OCI-LY7 (cell line): ENCODE data around the gene RPS6KA2. TPM values are rescaled to one million over a fixed set of nuclear protein-coding genes. Genes with fewer than 3 reads are reported as not detected.

Experiments
- BruUV-seq: library from RNA; stranded (reverse); fragments of 400-500 nt; replicated peaks from 2 replicates; lab custom pipeline; 2021; lab: Mats Ljungman, UMichigan
- CTCF ChIA-PET: fragments of 300-600 bp; sonication (Branson Sonifier 250); formaldehyde crosslinking; loops from one replicate; lab custom pipeline; 2022; ENCODE audit warnings: antibody characterized with exemption; ENCODE audit not compliant: unreplicated experiment; lab: Charles Lee
- POLR2A ChIA-PET: fragments of 300-600 bp; sonication (Branson Sonifier 250); formaldehyde crosslinking; loops from one replicate; lab custom pipeline; 2022; ENCODE audit warnings: antibody characterized with exemption; lab: Charles Lee
- DNase-seq: peaks from one replicate; pipeline ENCODE4 v3.0.0-alpha.2; 2015; ENCODE audit warnings: low spot score
- H2AFZ ChIP-seq: fragments of 200-600 bp; sonication (generic), shearing (Covaris generic); 2 replicates; pipeline ENCODE4 v1.6.1; 2014; ENCODE audit warnings: mild to moderate bottlenecking, antibody characterized with exemption, low read length, moderate library complexity
- H3K27ac ChIP-seq: fragments of 200-600 bp; sonication (generic); 2 replicates; pipeline ENCODE4 v1.5.1; 2014; ENCODE audit warnings: mixed run types, low read depth, mild to moderate bottlenecking, moderate library complexity, low read length, inconsistent platforms; ENCODE audit not compliant: poor library complexity, severe bottlenecking
- H3K36me3 ChIP-seq: fragments of 200-600 bp; sonication (generic); 2 replicates; pipeline ENCODE4 v1.6.1; 2014; ENCODE audit warnings: mild to moderate bottlenecking, antibody characterized with exemption, low read length, moderate library complexity, mixed read lengths; ENCODE audit not compliant: insufficient read depth
- H3K4me1 ChIP-seq: fragments of 200-600 bp; sonication (generic); 2 replicates; pipeline ENCODE4 v1.5.1; 2014; ENCODE audit warnings: mild to moderate bottlenecking, low read length; ENCODE audit not compliant: insufficient read depth, poor library complexity, severe bottlenecking
- H3K4me2 ChIP-seq: fragments of 200-600 bp; sonication (generic); 2 replicates; pipeline ENCODE4 v1.6.1; 2014; ENCODE audit warnings: mild to moderate bottlenecking, low read length
- H3K4me3 ChIP-seq: fragments of 200-600 bp; sonication (generic); 2 replicates; pipeline ENCODE4 v1.5.1; 2014; ENCODE audit warnings: mild to moderate bottlenecking, low read depth, low read length; ENCODE audit not compliant: poor library complexity, severe bottlenecking
- H3K79me2 ChIP-seq: fragments of 200-600 bp; sonication (generic); 2 replicates; pipeline ENCODE4 v1.6.1; 2016; ENCODE audit warnings: low read depth, mild to moderate bottlenecking, low read length, moderate library complexity, mixed read lengths; ENCODE audit not compliant: insufficient read depth
- H3K9me2 ChIP-seq: fragments of 200-600 bp; sonication (generic); 2 replicates; pipeline ENCODE4 v1.6.1; 2016; ENCODE audit warnings: mild to moderate bottlenecking, low read length, mixed read lengths; ENCODE audit not compliant: insufficient read depth
- H3K9me3 ChIP-seq: fragments of 200-600 bp; sonication (generic); 2 replicates; pipeline ENCODE4 v1.6.1; 2014; ENCODE audit warnings: mild to moderate bottlenecking, mixed run types, low read length, mixed read lengths
- H4K20me1 ChIP-seq: fragments of 200-600 bp; sonication (generic); 2 replicates; pipeline ENCODE4 v1.6.1; 2014; ENCODE audit warnings: mild to moderate bottlenecking, antibody characterized with exemption, low read length, moderate library complexity, mixed read lengths; ENCODE audit not compliant: insufficient read depth
- CTCF ChIP-seq: fragments of 200-600 bp; sonication (generic); conservative IDR thresholded peaks from 2 replicates; pipeline ENCODE4 v1.5.1; 2014; ENCODE audit warnings: mild to moderate bottlenecking, antibody characterized with exemption, low read length, moderate library complexity, mixed read lengths
- EZH2phosphoT487 ChIP-seq: fragments of 200-600 bp; sonication (generic); IDR thresholded peaks from 2 replicates; pipeline ENCODE4 v1.6.1; 2018; ENCODE audit warnings: low read depth, borderline replicate concordance, mild to moderate bottlenecking, mixed run types, antibody characterized with exemption, low read length, moderate library complexity, mixed read lengths
- intact Hi-C: fragments of 100-400 bp; cut with micrococcal nuclease; formaldehyde crosslinking; loops from one replicate; pipeline ENCODE4 v1.10.0; 2022; ENCODE audit not compliant: unreplicated experiment
- total RNA-seq, 2 experiments: library from RNA; depleted of rRNA in 1 of 2; stranded (reverse); fragments of >200 nt in 1 of 2; shearing (Covaris generic) in 1 of 2; gene quantifications; 2 replicates each; pipeline ENCODE4 v1.2.3, GENCODE V29; 2014 to 2022

RPS6KA2 gene
- total RNA-seq, 2 experiments from 2014 or later: 0.69 to 1.9 TPM

GRCh38 chr6:166486536-166486880 lies 140.5 kb downstream of the RPS6KA2 start:
- Histone ChIP-seq H3K27ac (no peak overlapping the region), H2AFZ (no peak overlapping the region), H4K20me1 (no peaks in the 10 kb centered on the region), H3K36me3 (no peaks in the 10 kb centered on the region), H3K4me3 (no peak overlapping the region), H3K9me2 (no peaks in the 10 kb centered on the region), H3K4me1 (no peaks in the 10 kb centered on the region), H3K9me3 (no peaks in the 10 kb centered on the region), H3K4me2 (no peak overlapping the region), H3K79me2 (no peaks in the 10 kb centered on the region)
- CTCF ChIA-PET: no interaction called here
- POLR2A ChIA-PET: no interaction called here
- intact Hi-C loops: no loop called here
- BruUV-seq: no TSS peak
- TF ChIP-seq EZH2phosphoT487 (no peak), CTCF (no peak)
- no peak for DNase-seq

GRCh38 chr6:166485651-166486535 lies 141.2 kb downstream of the RPS6KA2 start:
- POLR2A ChIA-PET: no interaction called here
- no peak overlapping the region for H3K27ac ChIP-seq
- H3K36me3 ChIP-seq: no peaks in the 10 kb centered on the region
- CTCF ChIA-PET: no interaction called here
- TF ChIP-seq CTCF (peak; percentile 49), EZH2phosphoT487 (no peak)
- no peak for DNase-seq
- no peak overlapping the region for H3K4me2 ChIP-seq
- H3K4me3 ChIP-seq: no peak overlapping the region
- no TSS peak for BruUV-seq
- no peaks in the 10 kb centered on the region for H3K9me3 ChIP-seq
- intact Hi-C loops: no loop called here
- no peaks in the 10 kb centered on the region for H3K79me2 ChIP-seq
- no peaks in the 10 kb centered on the region for H3K9me2 ChIP-seq
- H2AFZ ChIP-seq: no peak overlapping the region
- no peaks in the 10 kb centered on the region for H4K20me1 ChIP-seq
- no peaks in the 10 kb centered on the region for H3K4me1 ChIP-seq

- no peak for TF ChIP-seq CTCF
- no peak for TF ChIP-seq EZH2phosphoT487
- Histone ChIP-seq H3K9me2 (no peaks in the 10 kb centered on the region), H4K20me1 (no peaks in the 10 kb centered on the region), H3K27ac (no peak overlapping the region), H3K4me3 (no peak overlapping the region), H3K79me2 (no peaks in the 10 kb centered on the region), H2AFZ (no peak overlapping the region), H3K9me3 (no peaks in the 10 kb centered on the region), H3K4me2 (no peak overlapping the region), H3K4me1 (no peaks in the 10 kb centered on the region), H3K36me3 (no peaks in the 10 kb centered on the region)
- ChIA-PET CTCF (no interaction called here), POLR2A (no interaction called here)
- intact Hi-C loops: no loop called here
- no TSS peak for BruUV-seq
- DNase-seq: no peak
Measured at GRCh38 chr6:166484863-166485262, 142.2 kb downstream of the RPS6KA2 start.
